ENCODE measurements around the gene ACY1.

DNA sequence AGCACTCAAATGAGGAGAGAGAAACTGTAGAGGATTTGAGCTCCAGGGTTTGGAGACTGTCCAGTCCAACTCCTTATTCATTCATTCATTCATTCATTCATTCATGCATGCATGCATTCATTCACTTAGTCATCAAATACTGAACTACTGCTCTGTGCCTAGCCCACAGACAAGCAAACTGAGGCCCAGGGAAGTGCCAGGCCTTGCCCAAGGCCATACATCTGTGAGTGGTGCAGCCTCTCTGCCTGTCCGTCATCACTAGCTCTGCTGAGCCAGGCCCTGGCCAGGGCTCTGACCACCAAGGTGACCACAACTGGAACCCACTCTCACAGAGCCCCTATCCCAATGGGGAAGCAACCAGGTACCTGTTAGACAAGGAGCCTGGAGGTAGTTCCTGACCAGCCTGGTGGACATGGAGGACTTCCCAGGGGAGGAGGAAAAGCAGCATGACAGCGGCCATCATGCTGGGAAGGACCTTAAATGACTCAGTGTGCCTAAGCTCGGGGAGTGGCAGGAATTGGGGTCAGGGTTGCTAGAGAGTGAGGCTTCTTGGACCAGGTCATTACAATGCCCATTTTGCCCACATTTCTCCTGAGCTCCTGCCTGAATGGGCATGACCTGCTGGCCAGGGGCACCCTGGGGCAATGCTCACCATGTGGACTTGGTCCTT is 39.9 kb downstream of the ACY1 start:
- no peak for TF ChIP-seq EZH2 (IDR thresholded peaks at IDR 0.05)
- no peak for TF ChIP-seq POLR2AphosphoS5 (IDR thresholded peaks at IDR 0.05; ENCODE audit: borderline replicate concordance, low read depth, low read length)
- TF ChIP-seq FOXP2 (optimal IDR thresholded peaks at IDR 0.05; ENCODE audit: control extremely low read depth, extremely low read length, insufficient read depth): no peak

All from SK-N-MC (cell line).